ENCODE results near the gene PRPH2. TPM values are rescaled to one million over a fixed set of nuclear protein-coding genes. Genes with fewer than 3 reads are reported as not detected.
A peak's percentile ranks its signal among the peaks of the same experiment; 100 is the strongest.

The PRPH2 gene
- total RNA-seq, 1 experiment from 2014 or later, result not detected

GRCh38 chr6:42715871-42716270 is 6.5 kb downstream of the PRPH2 start:
- ChIA-PET POLR2A (interaction anchor here (0.7 kb wide), 1 partner anchor 146 kb away, joined by 3 read pairs; no protein-coding TSS in a partner anchor), CTCF (interaction anchor here (0.5 kb wide), 1 partner anchor 164 kb away, joined by 4 read pairs; the partner anchor contains the start of gene RPL7L1)
- intact Hi-C loops (cut with micrococcal nuclease; ENCODE audit: unreplicated experiment), result no loop called here
- BruUV-seq (replicated peaks), result no TSS peak
- H3K9me3 ChIP-seq (ENCODE audit: control insufficient read depth, insufficient read depth, low read depth, low read length), result no peaks in the 10 kb centered on the region
- H3K4me3 ChIP-seq (ENCODE audit: low read depth in 2 of 2, low read length in 2 of 2), result no peak overlapping the region
- no peaks in the 10 kb centered on the region; the same call in none of the 2 replicates for H3K4me1 ChIP-seq (ENCODE audit: control insufficient read depth, insufficient read depth, low read length)
- no peaks in the 10 kb centered on the region for H3K36me3 ChIP-seq (ENCODE audit: control insufficient read depth, insufficient read depth, low read length)
- DNase-seq (ENCODE audit: low read depth, low spot score), result no peak
- no peak overlapping the region for H3K27ac ChIP-seq (ENCODE audit: low read length)
- H3K27me3 ChIP-seq (ENCODE audit: control insufficient read depth, insufficient read depth, low read length), result no peaks in the 10 kb centered on the region
- in situ Hi-C loops (cut with HindIII; ENCODE audit: low pct_unique_long_range_greater_than_20kb, low sequenced_read_pairs), result no loop called here
- no peak for ATAC-seq
- no peak for TF ChIP-seq TCF7L2 (IDR thresholded peaks at IDR 0.05; ENCODE audit: low read depth, low read length)
- TF ChIP-seq CTCF (IDR thresholded peaks at IDR 0.05), result no peak
- no peak for TF ChIP-seq REST (IDR thresholded peaks at IDR 0.05; ENCODE audit: insufficient read depth in 1 of 2, low read depth in 2 of 2, low read length in 1 of 2)
- TF ChIP-seq SIN3A (IDR thresholded peaks at IDR 0.05; ENCODE audit: borderline replicate concordance, insufficient read depth, low read depth, low read length), result no peak
- no peak for TF ChIP-seq POLR2AphosphoS5 (IDR thresholded peaks at IDR 0.05; ENCODE audit: low read depth, low read length)

GRCh38 chr6:42714098-42714761 is 8.2 kb downstream of the PRPH2 start:
- ATAC-seq (0 out of 2 replicates have a peak, but pooled peaks have one; percentile 39), DNase-seq (ENCODE audit: low read depth, low spot score) (no peak)
- no peak for TF ChIP-seq CTCF (IDR thresholded peaks at IDR 0.05)
- TF ChIP-seq POLR2AphosphoS5 (IDR thresholded peaks at IDR 0.05; ENCODE audit: low read depth, low read length), result no peak
- TF ChIP-seq TCF7L2 (IDR thresholded peaks at IDR 0.05; ENCODE audit: low read depth, low read length), result no peak
- TF ChIP-seq SIN3A (IDR thresholded peaks at IDR 0.05; ENCODE audit: borderline replicate concordance, insufficient read depth, low read depth, low read length), result no peak
- no peak for TF ChIP-seq REST (IDR thresholded peaks at IDR 0.05; ENCODE audit: insufficient read depth in 1 of 2, low read depth in 2 of 2, low read length in 1 of 2)
- ChIA-PET CTCF (no interaction called here), POLR2A (no interaction called here)
- H3K4me3 ChIP-seq (ENCODE audit: low read depth in 2 of 2, low read length in 2 of 2), result no peak overlapping the region
- intact Hi-C loops (cut with micrococcal nuclease; ENCODE audit: unreplicated experiment), result no loop called here
- H3K4me1 ChIP-seq (ENCODE audit: control insufficient read depth, insufficient read depth, low read length), result no peaks in the 10 kb centered on the region; the same call in 1 of the 2 replicates
- no TSS peak for BruUV-seq (replicated peaks)
- no peaks in the 10 kb centered on the region for H3K27me3 ChIP-seq (ENCODE audit: control insufficient read depth, insufficient read depth, low read length)
- H3K9me3 ChIP-seq (ENCODE audit: control insufficient read depth, insufficient read depth, low read depth, low read length), result no peaks in the 10 kb centered on the region
- H3K36me3 ChIP-seq (ENCODE audit: control insufficient read depth, insufficient read depth, low read length), result no peaks in the 10 kb centered on the region
- in situ Hi-C loops (cut with HindIII; ENCODE audit: low pct_unique_long_range_greater_than_20kb, low sequenced_read_pairs), result no loop called here
- H3K27ac ChIP-seq (ENCODE audit: low read length), result no peak overlapping the region

Measured in Panc1 (cell line).